IPS DF 6.9 (cell line): ENCODE results near the gene SMIM13.

Experiments
- DNase-seq: peaks from one replicate; pipeline ENCODE4 v3.0.0-alpha.2; 2013; ENCODE audit warnings: low read depth, low spot score
- H3K27ac ChIP-seq: one replicate; pipeline ENCODE4 v1.5.1; 2013; ENCODE audit warnings: low read length, control low read depth
- H3K27me3 ChIP-seq: 2 replicates; pipeline ENCODE4 v1.6.1; 2013; ENCODE audit warnings: mild to moderate bottlenecking, low read length; ENCODE audit not compliant: control insufficient read depth, insufficient read depth
- H3K36me3 ChIP-seq: 2 replicates; pipeline ENCODE4 v1.6.1; 2013; ENCODE audit warnings: low read length; ENCODE audit not compliant: control insufficient read depth, insufficient read depth
- H3K4me1 ChIP-seq: 2 replicates; pipeline ENCODE4 v1.6.1; 2013; ENCODE audit warnings: low read length; ENCODE audit not compliant: control insufficient read depth, insufficient read depth
- H3K4me3 ChIP-seq: 2 replicates; pipeline ENCODE4 v1.5.1; 2013; ENCODE audit warnings: mild to moderate bottlenecking, low read length
- H3K9me3 ChIP-seq: 2 replicates; pipeline ENCODE4 v1.6.1; 2013; ENCODE audit warnings: low read length, inconsistent platforms; ENCODE audit not compliant: control insufficient read depth, insufficient read depth
- WGBS: extraction: QIAGEN DNeasy Blood & Tissue Kit; methylation state at CpG from one replicate; pipeline ENCODE4 v1.1.7; 2013; ENCODE audit warnings: mixed read lengths, missing lambda C conversion rate; ENCODE audit not compliant: insufficient read length, insufficient coverage; 5-methylcytosine and 5-hydroxymethylcytosine counted together

The SMIM13 gene

GRCh38 chr6:11120271-11121005, 26.8 kb downstream of the SMIM13 start:
- Histone ChIP-seq H3K4me3 (no peak overlapping the region), H3K4me1 (no peaks in the 10 kb centered on the region), H3K27me3 (no peaks in the 10 kb centered on the region), H3K9me3 (no peaks in the 10 kb centered on the region), H3K27ac (no peak overlapping the region), H3K36me3 (no peaks in the 10 kb centered on the region)
- WGBS: no CpG with 5 or more reads among the region's 4 CpGs
- no peak for DNase-seq

GRCh38 chr6:11121851-11122250, 28.2 kb downstream of the SMIM13 start:
- no peak for DNase-seq
- no CpG with 5 or more reads among the region's 2 CpGs for WGBS
- H3K36me3 ChIP-seq: no peaks in the 10 kb centered on the region

GRCh38 chr6:11122380-11122779, 28.7 kb downstream of the SMIM13 start:
- Histone ChIP-seq H3K36me3 (no peaks in the 10 kb centered on the region), H3K9me3 (no peaks in the 10 kb centered on the region), H3K27me3 (no peaks in the 10 kb centered on the region), H3K4me1 (no peaks in the 10 kb centered on the region), H3K27ac (no peak overlapping the region), H3K4me3 (no peak overlapping the region)
- WGBS: no CpG with 5 or more reads among the region's 1 CpG
- no peak for DNase-seq

More at GRCh38 chr6:11121851-11122250, 28.2 kb downstream of the SMIM13 start:
- H3K27me3 ChIP-seq: no peaks in the 10 kb centered on the region
- H3K27ac ChIP-seq: no peak overlapping the region
- no peak overlapping the region for H3K4me3 ChIP-seq
- no peaks in the 10 kb centered on the region for H3K9me3 ChIP-seq
- no peaks in the 10 kb centered on the region for H3K4me1 ChIP-seq

- H3K27ac ChIP-seq: no peak overlapping the region
- no CpG with 5 or more reads among the region's 2 CpGs for WGBS
- no peak for DNase-seq
- no peaks in the 10 kb centered on the region for H3K4me1 ChIP-seq
- no peaks in the 10 kb centered on the region for H3K27me3 ChIP-seq
- no peaks in the 10 kb centered on the region for H3K36me3 ChIP-seq
- no peaks in the 10 kb centered on the region for H3K9me3 ChIP-seq
- no peak overlapping the region for H3K4me3 ChIP-seq
Observed at GRCh38 chr6:11123978-11124377, 30.3 kb downstream of the SMIM13 start.

GRCh38 chr6:11126876-11127275, 33.2 kb downstream of the SMIM13 start:
- H3K36me3 ChIP-seq: no peaks in the 10 kb centered on the region
- WGBS: no CpG with 5 or more reads among the region's 2 CpGs
- H3K4me3 ChIP-seq: no peak overlapping the region
- H3K27ac ChIP-seq: no peak overlapping the region
- H3K4me1 ChIP-seq: no peaks in the 10 kb centered on the region
- no peaks in the 10 kb centered on the region for H3K9me3 ChIP-seq
- DNase-seq: no peak
- H3K27me3 ChIP-seq: no peaks in the 10 kb centered on the region

GRCh38 chr6:11128608-11129007, 35.0 kb downstream of the SMIM13 start:
- H3K27ac ChIP-seq: no peak overlapping the region
- no peak overlapping the region for H3K4me3 ChIP-seq
- WGBS: no CpG with 5 or more reads among the region's 2 CpGs
- no peaks in the 10 kb centered on the region for H3K9me3 ChIP-seq
- DNase-seq: no peak
- H3K36me3 ChIP-seq: no peaks in the 10 kb centered on the region
- H3K4me1 ChIP-seq: no peaks in the 10 kb centered on the region
- H3K27me3 ChIP-seq: no peaks in the 10 kb centered on the region

GRCh38 chr6:11129908-11130565, 36.4 kb downstream of the SMIM13 start:
- no peaks in the 10 kb centered on the region for H3K9me3 ChIP-seq
- no peaks in the 10 kb centered on the region for H3K4me1 ChIP-seq
- no peaks in the 10 kb centered on the region for H3K27me3 ChIP-seq
- DNase-seq: no peak
- no peak overlapping the region for H3K27ac ChIP-seq
- no peaks in the 10 kb centered on the region for H3K36me3 ChIP-seq
- H3K4me3 ChIP-seq: no peak overlapping the region
- no CpG with 5 or more reads among the region's 1 CpG for WGBS

GRCh38 chr6:11130605-11131004, 37.0 kb downstream of the SMIM13 start:
- no peaks in the 10 kb centered on the region for H3K9me3 ChIP-seq
- H3K27me3 ChIP-seq: no peaks in the 10 kb centered on the region
- DNase-seq: no peak
- no peak overlapping the region for H3K27ac ChIP-seq
- 0 out of 2 replicates have a peak, but pooled peaks cover 2% of the 10 kb centered on the region for H3K36me3 ChIP-seq
- no peak overlapping the region for H3K4me3 ChIP-seq
- H3K4me1 ChIP-seq: no peaks in the 10 kb centered on the region

- DNase-seq: no peak
- H3K4me1 ChIP-seq: no peaks in the 10 kb centered on the region
- 0 out of 2 replicates have a peak, but pooled peaks cover 2% of the 10 kb centered on the region for H3K36me3 ChIP-seq
- no peaks in the 10 kb centered on the region for H3K27me3 ChIP-seq
- H3K27ac ChIP-seq: no peak overlapping the region
- no peak overlapping the region for H3K4me3 ChIP-seq
- WGBS: no CpG with 5 or more reads among the region's 6 CpGs
- H3K9me3 ChIP-seq: no peaks in the 10 kb centered on the region
Observed at GRCh38 chr6:11132194-11132888, 38.7 kb downstream of the SMIM13 start.

GRCh38 chr6:11133281-11133680, 39.6 kb downstream of the SMIM13 start:
- no peaks in the 10 kb centered on the region for H3K9me3 ChIP-seq
- WGBS: no CpG with 5 or more reads among the region's 5 CpGs
- H3K27ac ChIP-seq: no peak overlapping the region
- no peaks in the 10 kb centered on the region for H3K27me3 ChIP-seq
- no peaks in the 10 kb centered on the region for H3K4me1 ChIP-seq
- 0 out of 2 replicates have a peak, but pooled peaks cover 2% of the 10 kb centered on the region for H3K36me3 ChIP-seq
- no peak for DNase-seq
- H3K4me3 ChIP-seq: no peak overlapping the region
